HEK293T (cell line): ENCODE results near the gene SHCBP1.

ENCODE experiments used
- CTCF ChIA-PET: fragments of 350-600 bp; formaldehyde crosslinking; extraction: SDS; loops from one replicate; lab custom pipeline; 2021; ENCODE audit warnings: antibody characterized with exemption, inconsistent platforms; lab: Yijun Ruan, JAX
- POLR2A ChIA-PET: fragments of 350-600 bp; formaldehyde crosslinking; extraction: SDS; loops from one replicate; lab custom pipeline; 2020; ENCODE audit warnings: antibody characterized with exemption, inconsistent platforms; lab: Yijun Ruan, JAX
- DNase-seq: peaks from one replicate; pipeline ENCODE4 v3.0.0; 2012; ENCODE audit warnings: mixed read lengths; ENCODE audit errors: extremely low spot score
- ARNT ChIP-seq: fragments of 450-650 bp; IDR thresholded peaks from 2 replicates; pipeline ENCODE4 v1.6.1; 2017; ENCODE audit warnings: mild to moderate bottlenecking
- BHLHE40 ChIP-seq: fragments of 450-650 bp; IDR thresholded peaks from 2 replicates; pipeline ENCODE4 v1.6.1; 2016; ENCODE audit warnings: mild to moderate bottlenecking, moderate library complexity, borderline replicate concordance
- CTBP1 ChIP-seq: fragments of 450-650 bp; IDR thresholded peaks from 2 replicates; pipeline ENCODE4 v1.6.1; 2016; ENCODE audit warnings: borderline replicate concordance
- ELF4 ChIP-seq: fragments of 450-650 bp; IDR thresholded peaks from 2 replicates; pipeline ENCODE4 v1.6.1; 2017; ENCODE audit warnings: antibody characterized with exemption
- FOXA1 ChIP-seq: fragments of 450-650 bp; IDR thresholded peaks from 2 replicates; pipeline ENCODE4 v1.6.1; 2016; ENCODE audit warnings: mild to moderate bottlenecking
- FOXK2 ChIP-seq: fragments of 450-650 bp; IDR thresholded peaks from 2 replicates; pipeline ENCODE4 v1.6.1; 2016; ENCODE audit warnings: mild to moderate bottlenecking
- FOXM1 ChIP-seq: fragments of 450-650 bp; IDR thresholded peaks from 2 replicates; pipeline ENCODE4 v1.6.1; 2017; ENCODE audit warnings: mild to moderate bottlenecking, borderline replicate concordance
- HDGF ChIP-seq: fragments of 450-650 bp; IDR thresholded peaks from 2 replicates; pipeline ENCODE4 v1.6.1; 2017; ENCODE audit warnings: antibody characterized with exemption, borderline replicate concordance
- L3MBTL2 ChIP-seq: fragments of 450-650 bp; conservative IDR thresholded peaks from 2 replicates; pipeline ENCODE4 v1.6.1; 2016; ENCODE audit warnings: mild to moderate bottlenecking
- LEF1 ChIP-seq: fragments of 450-650 bp; IDR thresholded peaks from 2 replicates; pipeline ENCODE4 v1.6.1; 2017; ENCODE audit warnings: mild to moderate bottlenecking, borderline replicate concordance
- NFRKB ChIP-seq: fragments of 450-650 bp; IDR thresholded peaks from 2 replicates; pipeline ENCODE4 v1.6.1; 2016; ENCODE audit warnings: mild to moderate bottlenecking, moderate library complexity
- PKNOX1 ChIP-seq: fragments of 450-650 bp; IDR thresholded peaks from 2 replicates; pipeline ENCODE4 v1.6.1; 2016
- SP1 ChIP-seq: fragments of 450-650 bp; IDR thresholded peaks from 2 replicates; pipeline ENCODE4 v1.6.1; 2017
- SUZ12 ChIP-seq: fragments of 450-650 bp; IDR thresholded peaks from 2 replicates; pipeline ENCODE4 v1.6.1; 2016; ENCODE audit warnings: mild to moderate bottlenecking
- TARDBP ChIP-seq: fragments of 450-650 bp; IDR thresholded peaks from 2 replicates; pipeline ENCODE4 v1.6.1; 2016
- ZNF384 ChIP-seq: fragments of 450-650 bp; IDR thresholded peaks from 2 replicates; pipeline ENCODE4 v1.6.1; 2016

Gene SHCBP1

GRCh38 chr16:46606231-46606630 is 14.9 kb downstream of the SHCBP1 start:
- POLR2A ChIA-PET: no interaction called here
- CTCF ChIA-PET: interaction anchor here (0.6 to 1.0 kb wide), 2 partner anchors 13 to 382 kb away, joined by 3 read pairs; no protein-coding TSS in a partner anchor
- TF ChIP-seq SUZ12 (no peak), ZNF384 (no peak)
- no peak for DNase-seq

- DNase-seq: no peak
- TF ChIP-seq NFRKB: no peak
- TF ChIP-seq SP1: no peak
- TF ChIP-seq LEF1: no peak
- TF ChIP-seq ARNT: no peak
- no peak for TF ChIP-seq BHLHE40
- TF ChIP-seq HDGF: no peak
- no peak for TF ChIP-seq L3MBTL2
- TF ChIP-seq FOXM1: no peak
- TF ChIP-seq SUZ12: no peak
- no peak for TF ChIP-seq FOXK2
- TF ChIP-seq PKNOX1: no peak
- TF ChIP-seq CTBP1: no peak
- ChIA-PET CTCF (no interaction called here), POLR2A (no interaction called here)
These were observed 29.9 kb downstream of the SHCBP1 start for GRCh38 chr16:46591257-46591656.

DNA sequence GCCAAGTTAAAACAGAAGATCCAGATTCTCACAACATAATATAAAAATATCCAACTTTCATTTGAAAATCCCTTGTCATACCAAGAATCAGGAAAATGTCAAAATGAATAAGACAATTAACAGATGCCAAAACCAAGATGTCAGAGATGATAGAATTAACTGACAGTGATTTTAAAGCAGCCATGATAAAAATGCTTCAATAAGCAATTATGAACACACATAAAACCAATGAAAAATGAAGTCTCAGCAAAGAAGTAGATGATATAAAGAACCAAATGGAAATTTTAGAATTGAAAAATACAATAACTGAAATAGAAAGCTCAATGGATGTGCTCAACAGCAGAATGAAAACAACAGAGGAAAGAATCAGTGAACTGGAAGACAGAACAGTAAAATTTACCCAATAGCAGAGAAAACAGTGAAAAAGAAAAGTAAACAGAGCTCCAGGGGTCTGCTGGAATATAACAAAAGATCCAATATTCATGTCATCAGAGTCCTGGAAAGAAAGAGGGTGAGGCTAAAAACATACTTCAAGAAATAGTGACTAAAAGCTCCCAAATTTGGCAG is 35.1 kb downstream of the SHCBP1 start:
- no peak for DNase-seq
- ChIA-PET POLR2A (no interaction called here), CTCF (no interaction called here)
- no peak for TF ChIP-seq FOXM1

GRCh38 chr16:46583036-46583435 is 38.1 kb downstream of the SHCBP1 start:
- POLR2A ChIA-PET: no interaction called here
- DNase-seq: no peak
- CTCF ChIA-PET: no interaction called here
- TF ChIP-seq ARNT (no peak), FOXM1 (no peak), CTBP1 (no peak), FOXK2 (no peak), FOXA1 (no peak), TARDBP (no peak), L3MBTL2 (no peak)

DNA sequence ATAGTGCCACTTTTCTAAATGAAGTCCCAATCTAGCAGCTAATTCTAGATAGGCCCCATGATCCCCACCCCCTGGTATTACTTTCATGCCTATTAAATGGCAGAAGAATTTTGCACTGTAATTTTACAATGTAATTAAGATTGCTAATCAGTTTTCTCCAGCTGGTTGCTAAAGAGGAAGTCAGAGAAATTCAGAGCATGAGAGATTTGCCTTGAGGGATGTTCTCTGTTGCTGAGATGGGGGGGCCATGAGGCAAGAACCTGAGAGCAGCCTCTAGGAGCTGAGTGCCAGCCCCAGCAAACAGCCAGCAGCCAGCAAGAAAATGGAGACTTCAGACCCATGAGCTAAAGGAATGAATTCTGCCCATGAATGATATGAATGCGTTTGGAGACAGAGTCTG is 38.9 kb downstream of the SHCBP1 start:
- ChIA-PET CTCF (no interaction called here), POLR2A (no interaction called here)
- TF ChIP-seq HDGF: no peak
- TF ChIP-seq FOXK2: no peak
- TF ChIP-seq ELF4: no peak
- TF ChIP-seq NFRKB: no peak
- no peak for TF ChIP-seq CTBP1
- TF ChIP-seq TARDBP: no peak
- no peak for TF ChIP-seq ZNF384
- TF ChIP-seq SUZ12: no peak
- no peak for TF ChIP-seq FOXM1
- TF ChIP-seq ARNT: no peak
- DNase-seq: no peak

- CTCF ChIA-PET: no interaction called here
- no peak for DNase-seq
- TF ChIP-seq ARNT (no peak), ZNF384 (no peak), CTBP1 (no peak), LEF1 (no peak), L3MBTL2 (no peak), FOXK2 (no peak), PKNOX1 (no peak), ELF4 (no peak), SUZ12 (no peak), HDGF (no peak), SP1 (no peak), TARDBP (no peak), FOXA1 (no peak), NFRKB (no peak), BHLHE40 (no peak), FOXM1 (no peak)
- POLR2A ChIA-PET: no interaction called here
These were observed 43.1 kb downstream of the SHCBP1 start for GRCh38 chr16:46577988-46578579.

DNA sequence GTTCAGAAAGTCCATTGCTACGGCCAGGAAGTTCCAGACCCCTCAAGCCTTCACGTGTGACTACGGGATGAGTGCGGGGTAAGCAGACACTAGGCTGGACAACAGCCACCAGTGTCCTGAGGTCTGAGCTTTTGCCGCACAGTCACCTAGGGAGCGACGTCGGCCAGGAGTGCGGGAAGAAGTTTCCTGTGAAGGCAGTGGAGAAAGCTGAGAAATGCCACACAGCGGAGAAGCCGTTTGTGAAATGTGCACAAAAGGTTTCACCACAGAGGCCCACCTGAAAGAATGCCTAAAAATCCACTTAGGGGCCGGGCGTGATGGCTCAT is 47.4 kb downstream of the SHCBP1 start:
- no peak for DNase-seq
- CTCF ChIA-PET: no interaction called here
- POLR2A ChIA-PET: no interaction called here
- no peak for TF ChIP-seq FOXM1
- no peak for TF ChIP-seq HDGF
- TF ChIP-seq ARNT: no peak
- TF ChIP-seq ELF4: no peak
- TF ChIP-seq CTBP1: no peak
- no peak for TF ChIP-seq FOXA1
- TF ChIP-seq PKNOX1: no peak
- TF ChIP-seq SP1: no peak
- no peak for TF ChIP-seq L3MBTL2
- TF ChIP-seq FOXK2: no peak
- no peak for TF ChIP-seq SUZ12
- TF ChIP-seq LEF1: no peak
